ENCODE results near the gene CCDC12.

DNA sequence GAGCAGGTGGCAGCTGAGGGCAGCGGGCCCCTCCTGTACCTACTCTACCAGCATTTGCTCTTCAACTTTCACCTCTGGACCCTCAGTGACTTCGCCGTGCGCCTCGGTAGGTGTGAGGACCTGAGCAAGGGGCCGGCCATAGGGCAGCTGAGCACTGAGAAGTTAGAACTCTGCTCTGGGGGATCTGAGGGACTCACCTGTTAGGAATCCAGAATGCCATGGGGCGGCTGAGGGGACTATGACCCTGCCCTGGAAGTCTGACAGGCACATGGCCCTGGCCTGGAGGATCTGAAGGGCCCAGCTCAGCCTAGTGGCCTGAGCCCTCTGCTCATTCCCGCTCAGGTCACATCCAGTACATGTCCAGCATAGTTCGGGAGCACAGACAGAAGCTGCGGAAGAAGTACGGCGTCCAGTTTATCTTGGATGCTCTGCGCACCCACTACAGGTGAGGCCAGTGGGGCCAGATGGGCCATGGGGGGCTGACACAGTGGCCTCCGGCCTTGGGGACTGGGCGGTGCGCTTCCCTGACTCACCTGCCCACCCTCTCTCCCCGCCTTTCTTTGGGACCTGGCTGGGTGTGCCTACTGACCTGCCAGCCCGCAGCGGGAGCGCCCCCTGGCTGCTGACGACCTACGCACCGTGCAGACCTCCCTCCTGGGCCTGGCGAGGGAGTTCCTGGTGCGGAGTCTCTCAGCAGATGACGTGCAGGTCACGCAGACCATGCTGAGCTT is 21.7 kb upstream of the CCDC12 start:
- TF ChIP-seq, protein P1, sequence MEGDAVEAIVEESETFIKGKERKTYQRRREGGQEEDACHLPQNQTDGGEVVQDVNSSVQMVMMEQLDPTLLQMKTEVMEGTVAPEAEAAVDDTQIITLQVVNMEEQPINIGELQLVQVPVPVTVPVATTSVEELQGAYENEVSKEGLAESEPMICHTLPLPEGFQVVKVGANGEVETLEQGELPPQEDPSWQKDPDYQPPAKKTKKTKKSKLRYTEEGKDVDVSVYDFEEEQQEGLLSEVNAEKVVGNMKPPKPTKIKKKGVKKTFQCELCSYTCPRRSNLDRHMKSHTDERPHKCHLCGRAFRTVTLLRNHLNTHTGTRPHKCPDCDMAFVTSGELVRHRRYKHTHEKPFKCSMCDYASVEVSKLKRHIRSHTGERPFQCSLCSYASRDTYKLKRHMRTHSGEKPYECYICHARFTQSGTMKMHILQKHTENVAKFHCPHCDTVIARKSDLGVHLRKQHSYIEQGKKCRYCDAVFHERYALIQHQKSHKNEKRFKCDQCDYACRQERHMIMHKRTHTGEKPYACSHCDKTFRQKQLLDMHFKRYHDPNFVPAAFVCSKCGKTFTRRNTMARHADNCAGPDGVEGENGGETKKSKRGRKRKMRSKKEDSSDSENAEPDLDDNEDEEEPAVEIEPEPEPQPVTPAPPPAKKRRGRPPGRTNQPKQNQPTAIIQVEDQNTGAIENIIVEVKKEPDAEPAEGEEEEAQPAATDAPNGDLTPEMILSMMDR (IDR thresholded peaks at IDR 0.05), result peak; percentile 35 to 87 (median 82)
- no peak for TF ChIP-seq POLR2A (IDR thresholded peaks at IDR 0.05)

Data from thyroid gland (tissue), 4 donors.